Activated CD4-positive, alpha-beta T cell treated with anti-CD3 and anti-CD28 coated beads for 36 hours (primary cell): Measurements from ENCODE around the gene LY6G5B. TPM values are rescaled to one million over a fixed set of nuclear protein-coding genes. Genes with fewer than 3 reads are reported as not detected.
A peak's percentile ranks its signal among the peaks of the same experiment; 100 is the strongest.

ENCODE experiments used
- ATAC-seq: fragments of 200-7000 bp; cut with Tn5 transposase; one replicate; pipeline ENCODE4 v1.10.0; 2021; ENCODE audit warnings: mild to moderate bottlenecking, moderate library complexity
- CTCF ChIA-PET: fragments of 350-600 bp; sonication (Branson Sonifier 250); formaldehyde crosslinking; loops from one replicate; lab custom pipeline; 2021; ENCODE audit warnings: antibody characterized with exemption; lab: Charles Lee
- POLR2A ChIA-PET: fragments of 350-600 bp; sonication (Branson Sonifier 250); formaldehyde crosslinking; loops from one replicate; lab custom pipeline; 2021; ENCODE audit warnings: antibody characterized with exemption, inconsistent platforms; lab: Charles Lee
- DNase-seq: peaks from one replicate; pipeline ENCODE4 v3.0.0-alpha.2; 2020
- H3K27ac Mint-ChIP-seq: one replicate; pipeline ENCODE4 v1.8.0; 2021; ENCODE audit warnings: mixed read lengths
- H3K27me3 Mint-ChIP-seq: one replicate; pipeline ENCODE4 v1.8.0; 2021; ENCODE audit warnings: mixed read lengths
- H3K36me3 Mint-ChIP-seq: one replicate; pipeline ENCODE4 v1.8.0; 2021; ENCODE audit warnings: low read depth, mixed read lengths
- H3K4me1 Mint-ChIP-seq: one replicate; pipeline ENCODE4 v1.8.0; 2021; ENCODE audit warnings: mixed read lengths
- H3K4me3 Mint-ChIP-seq: one replicate; pipeline ENCODE4 v1.8.0; 2021; ENCODE audit warnings: mild to moderate bottlenecking, moderate library complexity, mixed read lengths
- H3K9me3 Mint-ChIP-seq: one replicate; pipeline ENCODE4 v1.8.0; 2021; ENCODE audit warnings: low read depth, mixed read lengths
- intact Hi-C, 2 experiments: fragments of 100-400 bp; cut with DNase I in 1 of 2; cut with micrococcal nuclease in 1 of 2; formaldehyde crosslinking; loops; one replicate each; pipeline versions ENCODE4 v1.14.2 to v1.15.1; 2022 to 2024; cut with DNase I, micrococcal nuclease
- total RNA-seq, 2 experiments: library from RNA; stranded (reverse); gene quantifications; one replicate each; pipeline ENCODE4 v1.2.3, GENCODE V29; 2021

The LY6G5B gene
- total RNA-seq, 2 experiments from 2014 or later, result 11.3 to 15.5 TPM

- H3K36me3 Mint-ChIP-seq, result no peaks in the 10 kb centered on the region
- POLR2A ChIA-PET, result interaction anchor here (0.5 to 0.8 kb wide), 2 partner anchors 38 to 146 kb away, joined by 3 read pairs; no protein-coding TSS in a partner anchor
- CTCF ChIA-PET, result interaction anchor here (0.6 to 1.0 kb wide), 7 partner anchors 10 to 179 kb away, joined by 3 to 6 read pairs (median 3); partner anchors contain the start of gene LY6G6D
- DNase-seq, result peak; percentile 80
- H3K27ac Mint-ChIP-seq, result peak within 1 kb of the TSS; percentile 49
- intact Hi-C loops, result loop anchor here (1.0 to 10.0 kb wide), 10 partner anchors 23 to 277 kb away; partner anchors contain the start of genes NELFE (in 2 of the 2), NEU1 (in 2 of the 2), SKIC2 (in 2 of the 2) and ABHD16A (in 1 of the 2)
- peaks cover 15% of the 10 kb centered on the region for H3K4me1 Mint-ChIP-seq
- no peaks in the 10 kb centered on the region for H3K27me3 Mint-ChIP-seq
- peak within 1 kb of the TSS; percentile 66 for H3K4me3 Mint-ChIP-seq
- ATAC-seq, result peak; percentile 80
- no peaks in the 10 kb centered on the region for H3K9me3 Mint-ChIP-seq
Measured at GRCh38 chr6:31680226-31681134, 10.7 kb downstream of the LY6G5B start, which contains the start of gene LY6G5C. Gene LY6G5C, minus strand, starts transcription at chr6:31681067. Its CDS starts 694 bp downstream, at chr6:31680373.

GRCh38 chr6:31681135-31681671 is 11.4 kb downstream of the LY6G5B start:
- Mint-ChIP-seq H3K36me3 (no peaks in the 10 kb centered on the region), H3K27me3 (no peaks in the 10 kb centered on the region), H3K9me3 (no peaks in the 10 kb centered on the region), H3K4me1 (peaks cover 15% of the 10 kb centered on the region), H3K27ac (peak overlapping the region; percentile 49), H3K4me3 (peak overlapping the region; percentile 66)
- intact Hi-C loops, result loop anchor here (1.0 to 10.0 kb wide), 7 partner anchors 22 to 276 kb away; partner anchors contain the start of genes NELFE (in 2 of the 2), SKIC2 (in 2 of the 2), ABHD16A (in 1 of the 2) and DDAH2 (in 1 of the 2)
- POLR2A ChIA-PET, result interaction anchor here (0.5 to 0.8 kb wide), 2 partner anchors 39 to 145 kb away, joined by 3 read pairs; no protein-coding TSS in a partner anchor
- CTCF ChIA-PET, result interaction anchor here (0.7 to 1.0 kb wide), 7 partner anchors 26 to 241 kb away, joined by 3 to 4 read pairs (median 4); no protein-coding TSS in a partner anchor
- DNase-seq (peak; percentile 72), ATAC-seq (peak; percentile 76)

- ChIA-PET CTCF (interaction anchor here (0.6 to 1.6 kb wide), 3 partner anchors 86 to 163 kb away, joined by 3 to 5 read pairs (median 4); no protein-coding TSS in a partner anchor), POLR2A (no interaction called here)
- peaks cover 15% of the 10 kb centered on the region for H3K4me1 Mint-ChIP-seq
- no peaks in the 10 kb centered on the region for H3K27me3 Mint-ChIP-seq
- intact Hi-C loops, result loop anchor here (5.0 to 10.0 kb wide), 3 partner anchors 179 to 274 kb away; partner anchors contain the start of genes NELFE (in 2 of the 2), SKIC2 (in 2 of the 2) and NEU1 (in 1 of the 2)
- DNase-seq, result no peak
- peaks cover 8% of the 10 kb centered on the region for H3K36me3 Mint-ChIP-seq
- no peak overlapping the region for H3K27ac Mint-ChIP-seq
- H3K4me3 Mint-ChIP-seq, result no peak overlapping the region
- H3K9me3 Mint-ChIP-seq, result no peaks in the 10 kb centered on the region
- ATAC-seq, result no peak
Measured at GRCh38 chr6:31683591-31683990, 13.8 kb downstream of the LY6G5B start.

- Mint-ChIP-seq H3K27ac (no peak overlapping the region), H3K27me3 (no peaks in the 10 kb centered on the region), H3K9me3 (no peaks in the 10 kb centered on the region), H3K36me3 (peaks cover 12% of the 10 kb centered on the region), H3K4me1 (peaks cover 9% of the 10 kb centered on the region), H3K4me3 (no peak overlapping the region)
- intact Hi-C loops, result loop anchor here in 1 of 2 experiments (10.0 kb wide), 1 partner anchor 268 kb away; the partner anchor contains the start of genes NELFE and SKIC2
- DNase-seq (no peak), ATAC-seq (no peak)
- CTCF ChIA-PET, result interaction anchor here (0.6 kb wide), 1 partner anchor 146 kb away, joined by 3 read pairs; no protein-coding TSS in a partner anchor
- POLR2A ChIA-PET, result interaction anchor here (0.7 kb wide), 1 partner anchor 25 kb away, joined by 3 read pairs; no protein-coding TSS in a partner anchor
Measured at GRCh38 chr6:31686483-31686882, 16.7 kb downstream of the LY6G5B start.

GRCh38 chr6:31687321-31687720 is 17.5 kb downstream of the LY6G5B start:
- H3K27ac Mint-ChIP-seq, result no peak overlapping the region
- H3K9me3 Mint-ChIP-seq, result no peaks in the 10 kb centered on the region
- no peak for ATAC-seq
- ChIA-PET CTCF (no interaction called here), POLR2A (interaction anchor here (0.6 kb wide), 1 partner anchor 271 kb away, joined by 4 read pairs; the partner anchor contains the start of genes NELFE and SKIC2)
- H3K27me3 Mint-ChIP-seq, result no peaks in the 10 kb centered on the region
- no peak for DNase-seq
- H3K4me3 Mint-ChIP-seq, result no peak overlapping the region
- intact Hi-C loops, result loop anchor here in 1 of 2 experiments (10.0 kb wide), 1 partner anchor 267 kb away; the partner anchor contains the start of genes NELFE and SKIC2
- peaks cover 12% of the 10 kb centered on the region for H3K36me3 Mint-ChIP-seq
- H3K4me1 Mint-ChIP-seq, result peaks cover 7% of the 10 kb centered on the region

- H3K4me1 Mint-ChIP-seq, result peaks cover 7% of the 10 kb centered on the region
- no peaks in the 10 kb centered on the region for H3K27me3 Mint-ChIP-seq
- no peaks in the 10 kb centered on the region for H3K9me3 Mint-ChIP-seq
- intact Hi-C loops, result loop anchor here in 1 of 2 experiments (10.0 kb wide), 1 partner anchor 267 kb away; the partner anchor contains the start of genes NELFE and SKIC2
- no peak overlapping the region for H3K27ac Mint-ChIP-seq
- DNase-seq (no peak), ATAC-seq (no peak)
- no peak overlapping the region for H3K4me3 Mint-ChIP-seq
- H3K36me3 Mint-ChIP-seq, result peaks cover 17% of the 10 kb centered on the region
- ChIA-PET POLR2A (no interaction called here), CTCF (no interaction called here)
Measured at GRCh38 chr6:31687860-31688693, 18.3 kb downstream of the LY6G5B start.

- H3K4me3 Mint-ChIP-seq, result no peak overlapping the region
- no peak overlapping the region for H3K27ac Mint-ChIP-seq
- peaks cover 24% of the 10 kb centered on the region for H3K36me3 Mint-ChIP-seq
- ATAC-seq, result no peak
- intact Hi-C loops, result loop anchor here in 1 of 2 experiments (10.0 kb wide), 1 partner anchor 265 kb away; the partner anchor contains the start of genes NELFE and SKIC2
- H3K9me3 Mint-ChIP-seq, result no peaks in the 10 kb centered on the region
- H3K27me3 Mint-ChIP-seq, result no peaks in the 10 kb centered on the region
- peak; percentile 35 for DNase-seq
- ChIA-PET CTCF (interaction anchor here (0.7 to 1.6 kb wide), 6 partner anchors 11 to 173 kb away, joined by 3 to 6 read pairs (median 4); no protein-coding TSS in a partner anchor), POLR2A (no interaction called here)
- H3K4me1 Mint-ChIP-seq, result peaks cover 7% of the 10 kb centered on the region
Measured at GRCh38 chr6:31689249-31690110, 19.7 kb downstream of the LY6G5B start.

GRCh38 chr6:31690231-31691077 is 20.7 kb downstream of the LY6G5B start:
- POLR2A ChIA-PET, result no interaction called here
- ATAC-seq, result no peak
- intact Hi-C loops, result no loop called here

GRCh38 chr6:31691078-31691463 is 21.3 kb downstream of the LY6G5B start:
- no peak overlapping the region for H3K27ac Mint-ChIP-seq
- ATAC-seq (no peak), DNase-seq (no peak)
- H3K4me3 Mint-ChIP-seq, result no peak overlapping the region
- H3K36me3 Mint-ChIP-seq, result peaks cover 25% of the 10 kb centered on the region
- ChIA-PET CTCF (interaction anchor here (0.6 to 1.7 kb wide), 10 partner anchors 9 to 200 kb away, joined by 3 to 6 read pairs (median 4); partner anchors contain the start of genes LSM2, LY6G5B and TNF), POLR2A (no interaction called here)
- intact Hi-C loops, result no loop called here
- H3K4me1 Mint-ChIP-seq, result peaks cover 7% of the 10 kb centered on the region
- no peaks in the 10 kb centered on the region for H3K9me3 Mint-ChIP-seq
- no peaks in the 10 kb centered on the region for H3K27me3 Mint-ChIP-seq

More at GRCh38 chr6:31690231-31691077, 20.7 kb downstream of the LY6G5B start:
- H3K36me3 Mint-ChIP-seq, result peaks cover 24% of the 10 kb centered on the region
- H3K9me3 Mint-ChIP-seq, result no peaks in the 10 kb centered on the region
- CTCF ChIA-PET, result interaction anchor here (0.6 to 1.7 kb wide), 14 partner anchors 10 to 248 kb away, joined by 3 to 6 read pairs (median 4); partner anchors contain the start of genes LSM2, LY6G5B and TNF
- H3K4me1 Mint-ChIP-seq, result peaks cover 7% of the 10 kb centered on the region
- no peak for DNase-seq
- H3K27ac Mint-ChIP-seq, result peak overlapping the region; percentile 69
- H3K4me3 Mint-ChIP-seq, result no peak overlapping the region
- H3K27me3 Mint-ChIP-seq, result no peaks in the 10 kb centered on the region
